ENCODE data around the gene TBX22.
"Not testable (repeated sequence)": the region's sequence is repeated elsewhere in the genome, so short reads cannot be mapped to it uniquely, and the experiment has no call there.

Gene TBX22

GRCh38 chrX:80014141-80014940 lies at the start of gene TBX22:
TSS of gene TBX22 (plus strand) at chrX:80014753. CDS start at chrX:80022270, 7,517 bp downstream.
- FAIRE-seq, result no peak

- no peak for FAIRE-seq
Observed at GRCh38 chrX:79975605-79976004, 38.9 kb upstream of the TBX22 start.

- FAIRE-seq, result no peak
Observed at GRCh38 chrX:80004458-80004857, 10.1 kb upstream of the TBX22 start.

GRCh38 chrX:80011522-80011921 lies 3.0 kb upstream of the TBX22 start:
- no peak for FAIRE-seq

- no peak for FAIRE-seq
Observed at GRCh38 chrX:80016182-80016581, 1.6 kb downstream of the TBX22 start.

- FAIRE-seq, result no peak
Observed at GRCh38 chrX:80021621-80022020, 7.1 kb downstream of the TBX22 start.

GRCh38 chrX:80022363-80023031 lies 7.9 kb downstream of the TBX22 start:
- no peak for FAIRE-seq

GRCh38 chrX:80026116-80026515 lies 11.6 kb downstream of the TBX22 start:
- no peak for FAIRE-seq

- not testable (repeated sequence) for FAIRE-seq
Observed at GRCh38 chrX:80066156-80066555, 51.6 kb downstream of the TBX22 start.

- not testable (repeated sequence) for FAIRE-seq
Observed at GRCh38 chrX:80075625-80076024, 61.1 kb downstream of the TBX22 start.

All from endometrium (tissue), 2 donors.